Measurements from ENCODE around the gene ARID1B. TPM values are rescaled to one million over a fixed set of nuclear protein-coding genes. Genes with fewer than 3 reads are reported as not detected.

Gene ARID1B
- total RNA-seq, 1 experiment from 2014 or later, result 58.8 TPM

DNA sequence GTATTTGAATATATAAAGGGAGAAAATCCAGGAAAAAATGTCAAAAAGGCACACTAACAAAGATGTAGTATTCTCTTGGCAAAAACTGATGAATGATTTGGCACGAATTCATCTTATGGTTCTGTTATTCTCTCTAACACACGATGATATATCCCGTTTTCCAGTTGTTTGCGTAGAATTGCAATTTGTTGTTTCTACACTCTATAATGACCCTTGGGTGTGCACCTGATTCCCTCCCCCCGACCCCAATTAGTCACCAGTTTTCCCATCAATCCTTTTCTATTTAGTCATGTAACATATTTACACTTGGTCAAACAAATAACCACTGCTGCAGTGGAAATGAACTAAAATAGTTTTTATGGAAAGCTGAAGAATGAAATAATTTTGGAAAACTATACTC lies 1.5 kb upstream of the ARID1B start:
- POLR2A ChIA-PET, result no interaction called here

DNA sequence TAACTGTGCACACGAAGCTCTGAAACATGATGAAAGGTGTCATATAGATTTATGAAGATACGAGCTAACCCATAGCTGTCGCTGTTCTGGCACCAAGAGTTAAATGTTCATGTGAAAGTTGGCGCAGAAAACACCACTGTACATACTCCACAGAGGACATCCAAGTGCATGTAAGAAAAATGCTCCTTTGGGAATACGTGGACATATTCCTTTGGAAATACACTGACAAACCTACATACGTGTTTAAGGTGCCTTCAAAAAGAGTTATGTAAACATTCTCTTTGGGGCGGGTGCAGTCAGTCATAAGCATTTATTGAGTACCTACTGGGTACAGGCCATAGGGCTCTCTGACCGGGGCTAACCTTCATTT lies 723 bp upstream of the ARID1B start:
- ChIA-PET POLR2A (no interaction called here), CTCF (no interaction called here)
- no peaks in the 10 kb centered on the region for H3K4me1 Mint-ChIP-seq (ENCODE audit: low read depth, unreplicated experiment)

More for the DNA sequence above, 1.5 kb upstream of the ARID1B start:
- Histone ChIP-seq H3K4me3 (ENCODE audit: low read depth, low read length) (no peak overlapping the region), H3K27me3 (replicated peaks; ENCODE audit: control insufficient read depth, insufficient read depth, low read length) (no peaks in the 10 kb centered on the region), H3K4me1 (peaks cover 13% of the 10 kb centered on the region), H3K36me3 (ENCODE audit: control insufficient read depth, insufficient read depth, low read length) (no peaks in the 10 kb centered on the region), H3K9me3 (no peaks in the 10 kb centered on the region)
- Mint-ChIP-seq H3K27ac (ENCODE audit: unreplicated experiment) (no peak overlapping the region), H3K4me1 (ENCODE audit: low read depth, unreplicated experiment) (no peaks in the 10 kb centered on the region), H3K9me3 (ENCODE audit: unreplicated experiment) (no peaks in the 10 kb centered on the region), H3K27me3 (ENCODE audit: insufficient read depth, unreplicated experiment) (no peaks in the 10 kb centered on the region), H3K36me3 (ENCODE audit: insufficient read depth, unreplicated experiment) (peaks cover 6% of the 10 kb centered on the region), H3K4me3 (ENCODE audit: unreplicated experiment) (no peak overlapping the region)
- no TSS peak for BruUV-seq (replicated peaks)
- intact Hi-C loops (cut with micrococcal nuclease; ENCODE audit: unreplicated experiment), result loop anchor here (5.0 to 10.0 kb wide), 2 partner anchors 213 to 409 kb away; no protein-coding TSS in a partner anchor
- CTCF ChIA-PET, result no interaction called here
- TF ChIP-seq, protein P1, sequence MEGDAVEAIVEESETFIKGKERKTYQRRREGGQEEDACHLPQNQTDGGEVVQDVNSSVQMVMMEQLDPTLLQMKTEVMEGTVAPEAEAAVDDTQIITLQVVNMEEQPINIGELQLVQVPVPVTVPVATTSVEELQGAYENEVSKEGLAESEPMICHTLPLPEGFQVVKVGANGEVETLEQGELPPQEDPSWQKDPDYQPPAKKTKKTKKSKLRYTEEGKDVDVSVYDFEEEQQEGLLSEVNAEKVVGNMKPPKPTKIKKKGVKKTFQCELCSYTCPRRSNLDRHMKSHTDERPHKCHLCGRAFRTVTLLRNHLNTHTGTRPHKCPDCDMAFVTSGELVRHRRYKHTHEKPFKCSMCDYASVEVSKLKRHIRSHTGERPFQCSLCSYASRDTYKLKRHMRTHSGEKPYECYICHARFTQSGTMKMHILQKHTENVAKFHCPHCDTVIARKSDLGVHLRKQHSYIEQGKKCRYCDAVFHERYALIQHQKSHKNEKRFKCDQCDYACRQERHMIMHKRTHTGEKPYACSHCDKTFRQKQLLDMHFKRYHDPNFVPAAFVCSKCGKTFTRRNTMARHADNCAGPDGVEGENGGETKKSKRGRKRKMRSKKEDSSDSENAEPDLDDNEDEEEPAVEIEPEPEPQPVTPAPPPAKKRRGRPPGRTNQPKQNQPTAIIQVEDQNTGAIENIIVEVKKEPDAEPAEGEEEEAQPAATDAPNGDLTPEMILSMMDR (IDR thresholded peaks at IDR 0.05; ENCODE audit: insufficient read depth in 1 of 2, low read depth in 1 of 2, low read length in 1 of 2, severe bottlenecking in 1 of 2, unreplicated experiment in 1 of 2), result no peak
- DNase-seq, result no peak

DNA sequence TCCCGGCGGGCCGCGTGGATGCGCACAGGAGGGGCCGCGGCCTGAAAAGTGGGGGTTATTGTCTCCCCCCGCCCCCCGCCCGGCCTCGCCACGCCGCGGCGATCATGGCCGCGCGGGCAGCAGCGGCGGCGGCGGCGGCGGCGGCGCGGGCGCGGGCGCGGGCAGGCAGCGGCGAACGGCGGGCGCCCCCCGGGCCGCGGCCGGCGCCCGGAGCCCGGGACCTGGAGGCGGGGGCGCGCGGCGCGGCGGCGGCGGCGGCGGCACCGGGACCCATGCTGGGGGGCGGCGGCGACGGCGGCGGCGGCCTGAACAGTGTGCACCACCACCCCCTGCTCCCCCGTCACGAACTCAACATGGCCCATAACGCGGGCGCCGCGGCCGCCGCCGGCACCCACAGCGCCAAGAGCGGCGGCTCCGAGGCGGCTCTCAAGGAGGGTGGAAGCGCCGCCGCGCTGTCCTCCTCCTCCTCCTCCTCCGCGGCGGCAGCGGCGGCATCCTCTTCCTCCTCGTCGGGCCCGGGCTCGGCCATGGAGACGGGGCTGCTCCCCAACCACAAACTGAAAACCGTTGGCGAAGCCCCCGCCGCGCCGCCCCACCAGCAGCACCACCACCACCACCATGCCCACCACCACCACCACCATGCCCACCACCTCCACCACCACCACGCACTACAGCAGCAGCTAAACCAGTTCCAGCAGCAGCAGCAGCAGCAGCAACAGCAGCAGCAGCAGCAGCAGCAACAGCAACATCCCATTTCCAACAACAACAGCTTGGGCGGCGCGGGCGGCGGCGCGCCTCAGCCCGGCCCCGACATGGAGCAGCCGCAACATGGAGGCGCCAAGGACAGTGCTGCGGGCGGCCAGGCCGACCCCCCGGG lies 637 bp downstream of the ARID1B start:
- Mint-ChIP-seq H3K27ac (ENCODE audit: unreplicated experiment) (peak overlapping the region; percentile 90), H3K4me3 (ENCODE audit: unreplicated experiment) (peak overlapping the region; percentile 92), H3K9me3 (ENCODE audit: unreplicated experiment) (no peaks in the 10 kb centered on the region), H3K27me3 (ENCODE audit: insufficient read depth, unreplicated experiment) (no peaks in the 10 kb centered on the region), H3K4me1 (ENCODE audit: low read depth, unreplicated experiment) (no peaks in the 10 kb centered on the region), H3K36me3 (ENCODE audit: insufficient read depth, unreplicated experiment) (peaks cover 6% of the 10 kb centered on the region)
- no peaks in the 10 kb centered on the region for H3K27me3 ChIP-seq (replicated peaks; ENCODE audit: control insufficient read depth, insufficient read depth, low read length)
- BruUV-seq (replicated peaks), result no TSS peak
- CTCF ChIA-PET, result interaction anchor here (0.7 kb wide), 1 partner anchor 232 kb away, joined by 4 read pairs; no protein-coding TSS in a partner anchor
- no peaks in the 10 kb centered on the region for H3K9me3 ChIP-seq
- intact Hi-C loops (cut with micrococcal nuclease; ENCODE audit: unreplicated experiment), result loop anchor here (1.0 to 10.0 kb wide), 4 partner anchors 57 to 407 kb away; no protein-coding TSS in a partner anchor
- H3K36me3 ChIP-seq (ENCODE audit: control insufficient read depth, insufficient read depth, low read length), result no peaks in the 10 kb centered on the region
- H3K4me3 ChIP-seq (ENCODE audit: low read depth, low read length), result peak overlapping the region; percentile 88
- H3K4me1 ChIP-seq, result peaks cover 16% of the 10 kb centered on the region
- peak; percentile 49 to 64 for DNase-seq
- POLR2A ChIA-PET, result interaction anchor here (1.0 kb wide), 1 partner anchor 91 kb away, joined by 3 read pairs; no protein-coding TSS in a partner anchor
- TF ChIP-seq, protein P1 (IDR thresholded peaks at IDR 0.05; ENCODE audit: insufficient read depth in 1 of 2, low read depth in 1 of 2, low read length in 1 of 2, severe bottlenecking in 1 of 2, unreplicated experiment in 1 of 2), result no peak

More for the DNA sequence above, 723 bp upstream of the ARID1B start:
- H3K9me3 ChIP-seq, result no peaks in the 10 kb centered on the region
- H3K27ac Mint-ChIP-seq (ENCODE audit: unreplicated experiment), result peak overlapping the region; percentile 90
- peaks cover 17% of the 10 kb centered on the region for H3K4me1 ChIP-seq
- BruUV-seq (replicated peaks), result TSS peak; percentile 44
- H3K4me3 Mint-ChIP-seq (ENCODE audit: unreplicated experiment), result peak overlapping the region; percentile 92
- peak in 1 of 2 experiments; percentile 15 for DNase-seq
- no peaks in the 10 kb centered on the region for H3K9me3 Mint-ChIP-seq (ENCODE audit: unreplicated experiment)
- H3K36me3 Mint-ChIP-seq (ENCODE audit: insufficient read depth, unreplicated experiment), result peaks cover 6% of the 10 kb centered on the region
- TF ChIP-seq, protein P1 (IDR thresholded peaks at IDR 0.05; ENCODE audit: insufficient read depth in 1 of 2, low read depth in 1 of 2, low read length in 1 of 2, severe bottlenecking in 1 of 2, unreplicated experiment in 1 of 2), result no peak
- no peaks in the 10 kb centered on the region for H3K36me3 ChIP-seq (ENCODE audit: control insufficient read depth, insufficient read depth, low read length)
- no peaks in the 10 kb centered on the region for H3K27me3 Mint-ChIP-seq (ENCODE audit: insufficient read depth, unreplicated experiment)
- intact Hi-C loops (cut with micrococcal nuclease; ENCODE audit: unreplicated experiment), result loop anchor here (5.0 to 10.0 kb wide), 2 partner anchors 214 to 408 kb away; no protein-coding TSS in a partner anchor
- no peaks in the 10 kb centered on the region for H3K27me3 ChIP-seq (replicated peaks; ENCODE audit: control insufficient read depth, insufficient read depth, low read length)
- peak overlapping the region; percentile 64 for H3K4me3 ChIP-seq (ENCODE audit: low read depth, low read length)

Measured in Caco-2 (cell line).